CD4-positive, alpha-beta T cell (primary cell): ENCODE results near the gene GNAQ. TPM values are rescaled to one million over a fixed set of nuclear protein-coding genes. Genes with fewer than 3 reads are reported as not detected.

Source experiments
- ATAC-seq: fragments of 200-7000 bp; cut with Tn5 transposase; one replicate; pipeline ENCODE4 v1.10.0; 2022; ENCODE audit warnings: mild to moderate bottlenecking; ENCODE audit not compliant: poor library complexity
- CTCF ChIA-PET: fragments of 350-600 bp; sonication (Branson Sonifier 250); formaldehyde crosslinking; loops from one replicate; lab custom pipeline; 2021; ENCODE audit warnings: antibody characterized with exemption, inconsistent platforms; lab: Charles Lee
- POLR2A ChIA-PET: fragments of 350-600 bp; sonication (Branson Sonifier 250); formaldehyde crosslinking; loops from one replicate; lab custom pipeline; 2021; ENCODE audit warnings: antibody characterized with exemption, inconsistent platforms; lab: Charles Lee
- DNase-seq, 14 experiments: peaks; one replicate each; pipeline ENCODE4 v3.0.0-alpha.2; 2013 to 2020; ENCODE audit warnings: mixed read lengths in 2 of 14
- H3K27ac ChIP-seq, 2 donors: one replicate each; pipeline versions ENCODE4 v1.5.1 to v1.7.0; 2013; ENCODE audit warnings: low read length in 2 of 2, low read depth in 1 of 2, mild to moderate bottlenecking in 1 of 2
- H3K27me3 ChIP-seq, 2 experiments: 1 replicate in 1 of 2; 2 replicates in 1 of 2; pipeline versions ENCODE4 v1.6.1 to v1.7.0; 2013; ENCODE audit warnings: low read length in 2 of 2, control low read depth in 1 of 2, mild to moderate bottlenecking in 1 of 2, moderate library complexity in 1 of 2; ENCODE audit not compliant: insufficient read depth in 2 of 2, control insufficient read depth in 1 of 2
- H3K36me3 ChIP-seq: one replicate; pipeline ENCODE4 v1.6.1; 2013; ENCODE audit warnings: low read length, control low read depth; ENCODE audit not compliant: insufficient read depth
- H3K4me1 ChIP-seq: one replicate; pipeline ENCODE4 v1.6.1; 2013; ENCODE audit warnings: low read length, control low read depth; ENCODE audit not compliant: insufficient read depth
- H3K4me3 ChIP-seq: one replicate; pipeline ENCODE4 v1.5.1; 2013; ENCODE audit warnings: mild to moderate bottlenecking, low read length, moderate library complexity
- H3K9me3 ChIP-seq, 2 experiments: 1 replicate in 1 of 2; 2 replicates in 1 of 2; pipeline versions ENCODE4 v1.6.1 to v1.7.0; 2013; ENCODE audit warnings: low read length in 2 of 2, mild to moderate bottlenecking in 2 of 2, control low read depth in 1 of 2, moderate library complexity in 1 of 2; ENCODE audit not compliant: control insufficient read depth in 1 of 2, insufficient read depth in 1 of 2
- H3K27ac Mint-ChIP-seq: one replicate; pipeline ENCODE4 v1.8.0; 2020; ENCODE audit warnings: mixed read lengths
- H3K27me3 Mint-ChIP-seq: one replicate; pipeline ENCODE4 v1.8.0; 2021; ENCODE audit warnings: mixed read lengths
- H3K36me3 Mint-ChIP-seq: one replicate; pipeline ENCODE4 v1.8.0; 2021; ENCODE audit warnings: low read depth, mixed read lengths
- H3K4me1 Mint-ChIP-seq: one replicate; pipeline ENCODE4 v1.8.0; 2021; ENCODE audit warnings: low read depth, mixed read lengths
- H3K4me3 Mint-ChIP-seq: one replicate; pipeline ENCODE4 v1.8.0; 2020; ENCODE audit warnings: mild to moderate bottlenecking, mixed read lengths
- H3K9me3 Mint-ChIP-seq: one replicate; pipeline ENCODE4 v1.8.0; 2020; ENCODE audit warnings: mixed read lengths
- intact Hi-C, 2 experiments: fragments of 100-400 bp; cut with DNase I in 1 of 2; cut with micrococcal nuclease in 1 of 2; formaldehyde crosslinking; loops; one replicate each; pipeline versions ENCODE4 v1.15.1 to v1.9.0; 2023 to 2025; cut with DNase I, micrococcal nuclease
- total RNA-seq, 174 experiments: library from RNA in 2 of 174; stranded (reverse) in 2 of 174; gene quantifications; one replicate each; pipeline ENCODE4 v1.2.3 and lab custom pipeline; 2021 to 2026
- TF ChIP-seq, protein P1 (sequence below): fragments of 200-600 bp; IDR thresholded peaks from one replicate; pipeline ENCODE4 v1.8.0; 2022; ENCODE audit warnings: antibody characterized with exemption, mild to moderate bottlenecking

Gene GNAQ
- total RNA-seq, 2 experiments from 2014 or later, result 55.5 to 55.9 TPM

DNA sequence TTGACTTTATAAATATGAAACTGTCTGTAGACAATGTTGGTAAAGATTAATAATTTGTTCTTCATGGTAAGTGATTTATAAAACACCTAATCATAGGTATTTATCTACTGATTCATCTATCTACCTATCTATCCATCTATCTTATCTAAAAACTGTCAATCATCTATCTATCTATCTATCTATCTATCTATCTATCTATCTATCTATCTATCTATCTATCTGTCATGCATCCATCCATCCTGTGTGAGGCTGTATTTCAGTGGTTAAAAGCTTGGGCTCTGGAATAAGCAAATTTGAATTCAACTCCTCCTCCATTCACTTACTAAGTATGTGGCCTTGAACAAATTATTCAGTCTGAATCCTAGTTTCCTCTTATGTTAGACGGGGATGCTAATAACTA, 221.6 kb downstream of the GNAQ start:
- Mint-ChIP-seq H3K4me1 (peaks cover 47% of the 10 kb centered on the region), H3K27me3 (no peaks in the 10 kb centered on the region), H3K4me3 (no peak overlapping the region), H3K27ac (peak overlapping the region; percentile 26), H3K9me3 (no peaks in the 10 kb centered on the region), H3K36me3 (peaks cover 81% of the 10 kb centered on the region)
- DNase-seq (no peak), ATAC-seq (no peak)
- Histone ChIP-seq H3K27me3 (no peaks in the 10 kb centered on the region), H3K27ac (no peak overlapping the region), H3K9me3 (no peaks in the 10 kb centered on the region), H3K36me3 (peaks cover 24% of the 10 kb centered on the region), H3K4me1 (peaks cover 9% of the 10 kb centered on the region), H3K4me3 (no peak overlapping the region)
- POLR2A ChIA-PET, result no interaction called here
- CTCF ChIA-PET, result no interaction called here
- intact Hi-C loops, result no loop called here
- TF ChIP-seq, protein P1, sequence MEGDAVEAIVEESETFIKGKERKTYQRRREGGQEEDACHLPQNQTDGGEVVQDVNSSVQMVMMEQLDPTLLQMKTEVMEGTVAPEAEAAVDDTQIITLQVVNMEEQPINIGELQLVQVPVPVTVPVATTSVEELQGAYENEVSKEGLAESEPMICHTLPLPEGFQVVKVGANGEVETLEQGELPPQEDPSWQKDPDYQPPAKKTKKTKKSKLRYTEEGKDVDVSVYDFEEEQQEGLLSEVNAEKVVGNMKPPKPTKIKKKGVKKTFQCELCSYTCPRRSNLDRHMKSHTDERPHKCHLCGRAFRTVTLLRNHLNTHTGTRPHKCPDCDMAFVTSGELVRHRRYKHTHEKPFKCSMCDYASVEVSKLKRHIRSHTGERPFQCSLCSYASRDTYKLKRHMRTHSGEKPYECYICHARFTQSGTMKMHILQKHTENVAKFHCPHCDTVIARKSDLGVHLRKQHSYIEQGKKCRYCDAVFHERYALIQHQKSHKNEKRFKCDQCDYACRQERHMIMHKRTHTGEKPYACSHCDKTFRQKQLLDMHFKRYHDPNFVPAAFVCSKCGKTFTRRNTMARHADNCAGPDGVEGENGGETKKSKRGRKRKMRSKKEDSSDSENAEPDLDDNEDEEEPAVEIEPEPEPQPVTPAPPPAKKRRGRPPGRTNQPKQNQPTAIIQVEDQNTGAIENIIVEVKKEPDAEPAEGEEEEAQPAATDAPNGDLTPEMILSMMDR, result no peak

DNA sequence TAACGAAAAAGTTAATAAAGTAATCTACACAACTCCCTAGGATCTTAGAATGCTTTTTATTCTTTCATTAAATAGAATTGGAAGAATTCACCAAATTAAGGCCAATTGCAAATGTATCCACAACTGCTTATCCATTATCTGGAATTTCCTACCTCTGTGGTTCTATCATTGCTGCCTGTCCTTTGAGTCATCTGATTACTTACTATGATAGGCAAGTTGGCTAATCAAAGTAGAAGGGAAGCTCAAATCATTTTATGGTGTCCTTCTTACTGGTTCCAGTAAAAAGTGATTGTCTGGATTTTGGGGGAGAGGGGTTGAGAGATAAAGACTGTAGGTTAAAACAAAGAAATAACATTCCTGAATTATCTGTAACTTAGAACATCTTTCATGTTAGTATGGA, 222.1 kb downstream of the GNAQ start:
- TF ChIP-seq, protein P1, result no peak
- ChIA-PET POLR2A (no interaction called here), CTCF (no interaction called here)
- intact Hi-C loops, result no loop called here
- H3K27ac ChIP-seq, result no peak overlapping the region
- Mint-ChIP-seq H3K27ac (peak overlapping the region; percentile 54), H3K9me3 (no peaks in the 10 kb centered on the region), H3K36me3 (peaks cover 80% of the 10 kb centered on the region), H3K4me3 (no peak overlapping the region), H3K27me3 (no peaks in the 10 kb centered on the region), H3K4me1 (peaks cover 47% of the 10 kb centered on the region)
- H3K4me1 ChIP-seq, result peaks cover 9% of the 10 kb centered on the region
- ATAC-seq (no peak), DNase-seq (no peak)
- H3K36me3 ChIP-seq, result peaks cover 19% of the 10 kb centered on the region
- no peaks in the 10 kb centered on the region for H3K27me3 ChIP-seq
- H3K9me3 ChIP-seq, result no peaks in the 10 kb centered on the region
- H3K4me3 ChIP-seq, result no peak overlapping the region

DNA sequence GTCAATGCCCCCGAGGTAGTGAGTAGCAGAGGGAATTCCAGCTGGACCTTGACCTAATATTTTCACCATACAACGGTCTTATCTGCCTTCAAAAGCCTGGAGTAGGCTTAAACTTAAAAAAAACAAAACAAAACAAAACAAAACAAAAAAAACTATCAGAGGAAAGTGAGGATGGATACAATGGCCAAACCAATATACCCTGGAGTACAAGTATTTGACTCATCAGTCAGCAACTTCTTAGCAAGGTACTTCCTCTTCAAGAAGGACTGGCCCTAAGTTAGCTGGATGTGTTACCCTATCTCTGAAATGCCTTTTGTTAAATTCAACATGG, 222.9 kb downstream of the GNAQ start:
- ATAC-seq, result no peak
- ChIA-PET POLR2A (interaction anchor here (0.8 kb wide), 1 partner anchor 11 kb away, joined by 3 read pairs; no protein-coding TSS in a partner anchor), CTCF (no interaction called here)
- peak overlapping the region; percentile 54 for H3K27ac Mint-ChIP-seq
- no peaks in the 10 kb centered on the region for H3K27me3 ChIP-seq
- H3K4me1 Mint-ChIP-seq, result peaks cover 47% of the 10 kb centered on the region
- H3K4me1 ChIP-seq, result peaks cover 9% of the 10 kb centered on the region
- no peaks in the 10 kb centered on the region for H3K9me3 ChIP-seq
- peaks cover 17% of the 10 kb centered on the region for H3K36me3 ChIP-seq
- H3K27me3 Mint-ChIP-seq, result no peaks in the 10 kb centered on the region
- H3K27ac ChIP-seq, result no peak overlapping the region
- H3K36me3 Mint-ChIP-seq, result peaks cover 80% of the 10 kb centered on the region
- DNase-seq, result no peak
- intact Hi-C loops, result no loop called here
- H3K9me3 Mint-ChIP-seq, result no peaks in the 10 kb centered on the region
- no peak overlapping the region for H3K4me3 Mint-ChIP-seq
- H3K4me3 ChIP-seq, result no peak overlapping the region
- TF ChIP-seq, protein P1, result no peak
